Endothelial cell (in vitro differentiated cells): ENCODE results near the gene NHEJ1. TPM values are rescaled to one million over a fixed set of nuclear protein-coding genes. Genes with fewer than 3 reads are reported as not detected.
A peak's percentile ranks its signal among the peaks of the same experiment; 100 is the strongest.

ENCODE experiments used
- DNase-seq: peaks from one replicate; pipeline ENCODE4 v3.0.0; 2021; ENCODE audit warnings: low spot score
- H3K27ac Mint-ChIP-seq: one replicate; pipeline ENCODE4 v1.8.0; 2021; ENCODE audit warnings: mixed read lengths, inconsistent platforms; ENCODE audit not compliant: unreplicated experiment
- H3K27me3 Mint-ChIP-seq: one replicate; pipeline ENCODE4 v1.8.0; 2021; ENCODE audit warnings: mild to moderate bottlenecking, moderate library complexity, mixed read lengths, inconsistent platforms; ENCODE audit not compliant: unreplicated experiment
- H3K36me3 Mint-ChIP-seq: one replicate; pipeline ENCODE4 v1.8.0; 2021; ENCODE audit warnings: mild to moderate bottlenecking, low read depth, mixed read lengths, inconsistent platforms; ENCODE audit not compliant: unreplicated experiment
- H3K4me1 Mint-ChIP-seq: one replicate; pipeline ENCODE4 v1.8.0; 2021; ENCODE audit warnings: mild to moderate bottlenecking, mixed read lengths, inconsistent platforms; ENCODE audit not compliant: unreplicated experiment
- H3K4me3 Mint-ChIP-seq: one replicate; pipeline ENCODE4 v1.8.0; 2021; ENCODE audit warnings: mild to moderate bottlenecking, mixed read lengths, inconsistent platforms; ENCODE audit not compliant: unreplicated experiment
- H3K9me3 Mint-ChIP-seq: one replicate; pipeline ENCODE4 v1.8.0; 2021; ENCODE audit warnings: mixed read lengths, inconsistent platforms; ENCODE audit not compliant: unreplicated experiment
- total RNA-seq: library from RNA; stranded (reverse); fragmentation: NEBNext Ultra II Directional; extraction: Animal tissue kit (Norgen Biotek cat#: 25700); gene quantifications from one replicate; pipeline ENCODE4 v1.2.1, GENCODE V29; 2021; ENCODE audit not compliant: unreplicated experiment
- TF ChIP-seq, protein P1 (sequence below): fragments of 200-600 bp; sonication (generic); IDR thresholded peaks from one replicate; pipeline ENCODE4 v1.5.0; 2021; ENCODE audit warnings: antibody characterized with exemption; ENCODE audit not compliant: unreplicated experiment

NHEJ1 gene
- total RNA-seq, 1 donor from 2014 or later: 11.1 TPM

DNA sequence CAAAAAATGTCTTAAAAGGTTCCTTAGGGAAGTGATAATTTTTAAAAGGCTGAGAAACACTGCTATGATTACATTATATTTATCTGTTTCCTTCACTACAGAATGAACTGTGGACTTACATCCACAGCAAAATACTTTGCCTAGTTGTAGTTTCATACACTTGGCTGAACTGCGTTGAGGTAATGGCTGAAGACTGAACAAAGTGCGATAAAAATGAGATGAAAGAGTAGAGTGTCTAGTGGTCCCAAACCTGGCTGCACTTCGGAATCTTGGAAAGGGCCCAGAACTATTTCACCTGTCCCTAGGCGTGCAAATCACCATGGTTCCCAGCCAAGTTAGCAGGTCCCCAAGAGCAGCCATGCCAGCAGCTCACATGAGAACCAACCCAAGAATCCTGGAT is 81.7 kb downstream of the NHEJ1 start:
- H3K27ac Mint-ChIP-seq: no peak overlapping the region
- H3K4me1 Mint-ChIP-seq: no peaks in the 10 kb centered on the region
- H3K9me3 Mint-ChIP-seq: no peaks in the 10 kb centered on the region
- TF ChIP-seq, protein P1, sequence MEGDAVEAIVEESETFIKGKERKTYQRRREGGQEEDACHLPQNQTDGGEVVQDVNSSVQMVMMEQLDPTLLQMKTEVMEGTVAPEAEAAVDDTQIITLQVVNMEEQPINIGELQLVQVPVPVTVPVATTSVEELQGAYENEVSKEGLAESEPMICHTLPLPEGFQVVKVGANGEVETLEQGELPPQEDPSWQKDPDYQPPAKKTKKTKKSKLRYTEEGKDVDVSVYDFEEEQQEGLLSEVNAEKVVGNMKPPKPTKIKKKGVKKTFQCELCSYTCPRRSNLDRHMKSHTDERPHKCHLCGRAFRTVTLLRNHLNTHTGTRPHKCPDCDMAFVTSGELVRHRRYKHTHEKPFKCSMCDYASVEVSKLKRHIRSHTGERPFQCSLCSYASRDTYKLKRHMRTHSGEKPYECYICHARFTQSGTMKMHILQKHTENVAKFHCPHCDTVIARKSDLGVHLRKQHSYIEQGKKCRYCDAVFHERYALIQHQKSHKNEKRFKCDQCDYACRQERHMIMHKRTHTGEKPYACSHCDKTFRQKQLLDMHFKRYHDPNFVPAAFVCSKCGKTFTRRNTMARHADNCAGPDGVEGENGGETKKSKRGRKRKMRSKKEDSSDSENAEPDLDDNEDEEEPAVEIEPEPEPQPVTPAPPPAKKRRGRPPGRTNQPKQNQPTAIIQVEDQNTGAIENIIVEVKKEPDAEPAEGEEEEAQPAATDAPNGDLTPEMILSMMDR: no peak
- no peaks in the 10 kb centered on the region for H3K36me3 Mint-ChIP-seq
- no peak for DNase-seq
- no peak overlapping the region for H3K4me3 Mint-ChIP-seq
- H3K27me3 Mint-ChIP-seq: peaks cover 2% of the 10 kb centered on the region

DNA sequence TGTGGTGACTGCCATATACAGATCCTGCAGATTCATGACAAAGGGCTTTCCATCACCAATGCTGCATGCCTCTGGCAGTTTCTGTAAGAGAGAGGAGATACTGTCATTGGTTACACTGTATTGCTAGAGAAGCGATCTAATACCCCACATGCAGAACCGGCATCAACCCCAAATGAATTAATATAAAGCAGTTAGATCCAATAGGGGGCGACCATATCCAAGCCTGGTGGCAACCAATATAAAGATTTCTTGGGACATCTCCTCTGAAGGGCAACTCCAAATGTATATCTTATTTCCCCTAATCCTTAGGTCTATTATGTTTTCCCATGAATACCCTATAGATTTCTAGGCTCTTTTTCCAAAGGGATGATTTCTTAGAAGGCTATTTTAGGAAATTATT is 82.5 kb downstream of the NHEJ1 start:
- TF ChIP-seq, protein P1: no peak
- DNase-seq: no peak
- no peak overlapping the region for H3K4me3 Mint-ChIP-seq
- H3K4me1 Mint-ChIP-seq: no peaks in the 10 kb centered on the region
- H3K36me3 Mint-ChIP-seq: no peaks in the 10 kb centered on the region
- no peak overlapping the region for H3K27ac Mint-ChIP-seq
- H3K27me3 Mint-ChIP-seq: peaks cover 2% of the 10 kb centered on the region
- no peaks in the 10 kb centered on the region for H3K9me3 Mint-ChIP-seq

DNA sequence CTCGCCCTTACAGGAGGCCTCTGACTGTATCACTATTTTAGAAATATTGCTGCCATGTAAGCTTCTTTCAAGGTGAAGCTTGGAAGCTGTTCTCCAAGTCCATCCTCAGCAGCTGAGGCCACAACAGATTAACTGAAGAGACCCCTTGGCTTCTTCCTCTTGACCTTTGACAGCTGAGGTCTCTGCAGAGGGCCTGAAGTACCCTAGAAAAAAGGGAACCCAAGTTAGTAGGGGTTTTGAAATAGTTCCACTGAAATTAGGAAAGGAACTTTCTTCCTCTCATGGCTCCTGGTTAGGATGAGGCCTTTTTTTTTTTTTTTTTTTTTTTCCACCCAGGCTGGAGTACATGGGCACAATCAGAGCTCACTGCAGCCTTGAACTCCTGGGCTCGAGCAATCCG is 84.4 kb downstream of the NHEJ1 start:
- H3K9me3 Mint-ChIP-seq: no peaks in the 10 kb centered on the region
- H3K4me3 Mint-ChIP-seq: no peak overlapping the region
- H3K4me1 Mint-ChIP-seq: no peaks in the 10 kb centered on the region
- TF ChIP-seq, protein P1: no peak
- no peak overlapping the region for H3K27ac Mint-ChIP-seq
- no peaks in the 10 kb centered on the region for H3K36me3 Mint-ChIP-seq
- peaks cover 4% of the 10 kb centered on the region for H3K27me3 Mint-ChIP-seq
- no peak for DNase-seq

DNA sequence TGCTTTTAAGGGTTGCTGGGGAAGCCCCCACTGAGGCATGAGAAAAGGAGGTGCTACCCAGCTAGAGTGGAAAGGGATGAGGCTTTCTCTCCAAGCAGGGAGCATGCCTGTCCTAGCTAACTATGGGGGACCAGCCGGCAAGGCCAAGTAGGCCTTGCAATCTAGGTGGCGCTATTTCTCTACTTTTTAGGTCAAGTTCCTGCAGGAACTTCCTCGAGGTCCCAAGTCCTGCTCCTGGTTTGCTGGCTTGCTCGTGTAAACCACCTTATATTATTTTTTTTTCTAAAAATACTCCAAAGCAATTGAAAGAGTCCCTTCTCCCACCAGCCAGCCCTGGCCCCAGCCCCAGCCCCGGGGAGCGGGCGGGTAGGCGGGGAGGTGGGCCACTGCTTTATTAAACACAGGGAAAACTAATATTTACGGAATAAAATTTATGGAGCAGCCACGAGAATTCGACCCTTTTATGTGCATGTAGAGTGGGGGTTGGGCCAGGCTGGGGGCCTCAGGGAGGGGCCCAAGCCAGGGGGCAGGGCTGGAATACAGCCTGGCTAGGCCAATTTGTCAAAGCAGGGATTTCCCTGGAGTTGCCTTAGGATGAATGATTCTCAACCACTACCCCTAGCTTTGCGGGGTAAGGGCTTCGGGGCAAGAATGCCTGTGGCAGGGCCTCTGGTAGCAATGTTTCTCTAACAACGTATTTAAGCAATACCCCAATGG is 87.0 kb downstream of the NHEJ1 start:
- Mint-ChIP-seq H3K4me3 (no peak overlapping the region), H3K9me3 (no peaks in the 10 kb centered on the region), H3K36me3 (no peaks in the 10 kb centered on the region), H3K27ac (no peak overlapping the region), H3K4me1 (no peaks in the 10 kb centered on the region), H3K27me3 (peaks cover 6% of the 10 kb centered on the region)
- DNase-seq: peak; percentile 65
- TF ChIP-seq, protein P1: peak; percentile 54

DNA sequence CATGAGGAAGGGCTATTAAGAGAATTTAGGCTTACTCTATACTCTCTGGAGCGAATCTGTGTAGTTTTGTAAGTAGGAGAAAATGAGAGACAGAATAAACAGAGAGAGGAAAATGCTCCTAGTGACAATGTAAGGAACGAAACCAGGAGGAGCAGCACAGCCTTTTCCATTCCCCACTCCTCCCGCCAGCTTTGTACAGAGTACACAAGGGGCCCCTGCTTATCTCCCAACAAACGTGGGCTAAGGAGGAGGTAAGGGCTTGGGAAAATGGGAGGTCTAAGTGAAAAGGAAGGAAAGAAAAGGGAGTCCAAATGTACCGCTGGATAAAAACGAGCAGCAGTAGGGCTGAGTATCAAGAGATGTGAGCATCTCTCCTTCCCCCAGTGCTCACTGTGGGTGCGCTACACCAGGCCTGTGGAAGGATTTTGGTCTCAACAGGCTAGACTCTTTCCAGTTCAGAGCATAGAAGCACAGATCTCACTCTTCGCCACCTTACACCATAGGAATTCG is 87.8 kb downstream of the NHEJ1 start:
- Mint-ChIP-seq H3K27me3 (peaks cover 6% of the 10 kb centered on the region), H3K9me3 (no peaks in the 10 kb centered on the region), H3K4me1 (no peaks in the 10 kb centered on the region), H3K27ac (no peak overlapping the region), H3K36me3 (no peaks in the 10 kb centered on the region), H3K4me3 (no peak overlapping the region)
- no peak for DNase-seq
- TF ChIP-seq, protein P1: no peak
